IMR-90 (cell line): ENCODE measurements around the gene TBX15. TPM values are rescaled to one million over a fixed set of nuclear protein-coding genes. Genes with fewer than 3 reads are reported as not detected.

ENCODE experiments used
- ATAC-seq: fragments of 200-7000 bp; cut with Tn5 transposase; 2 replicates; pipeline ENCODE4 v1.9.1; 2020; ENCODE audit warnings: low read depth, mild to moderate bottlenecking, moderate library complexity
- BruUV-seq: library from RNA; stranded (reverse); fragments of 400-500 nt; replicated peaks from 2 replicates; lab custom pipeline; 2021; lab: Mats Ljungman, UMichigan
- CTCF ChIA-PET: fragments of 300-600 bp; formaldehyde crosslinking; extraction: SDS; loops from one replicate; lab custom pipeline; 2021; ENCODE audit warnings: antibody characterized with exemption; lab: Yijun Ruan, JAX
- POLR2A ChIA-PET: fragments of 300-600 bp; sonication (Branson Sonifier 250); formaldehyde crosslinking; loops from one replicate; lab custom pipeline; 2022; ENCODE audit warnings: antibody characterized with exemption; ENCODE audit not compliant: unreplicated experiment; lab: Charles Lee
- DNase-seq: peaks from one replicate; pipeline ENCODE4 v3.0.0; 2013
- H2AFZ ChIP-seq: replicated peaks from 2 replicates; pipeline ENCODE3; 2013; ENCODE audit warnings: low read length, mild to moderate bottlenecking; ENCODE audit not compliant: poor library complexity
- H2AK5ac ChIP-seq: 2 replicates; pipeline ENCODE4 v1.6.1; 2013; ENCODE audit warnings: low read depth, low read length, inconsistent platforms
- H2AK9ac ChIP-seq: replicated peaks from 2 replicates; pipeline ENCODE3; 2013; ENCODE audit warnings: mild to moderate bottlenecking, low read depth, low read length, moderate library complexity; ENCODE audit not compliant: poor library complexity
- H2BK120ac ChIP-seq: 2 replicates; pipeline ENCODE4 v1.6.1; 2013; ENCODE audit warnings: low read depth, low read length, inconsistent platforms
- H2BK15ac ChIP-seq: 3 replicates; pipeline ENCODE4 v1.6.1; 2013; ENCODE audit warnings: low read depth, low read length, inconsistent platforms
- H2BK20ac ChIP-seq: 2 replicates; pipeline ENCODE4 v1.6.1; 2013; ENCODE audit warnings: low read depth, mild to moderate bottlenecking, inconsistent platforms, low read length, moderate library complexity
- H2BK5ac ChIP-seq: 2 replicates; pipeline ENCODE4 v1.6.1; 2013; ENCODE audit warnings: mild to moderate bottlenecking, low read depth, low read length, inconsistent platforms; ENCODE audit not compliant: poor library complexity, severe bottlenecking
- H3K14ac ChIP-seq: replicated peaks from 2 replicates; pipeline ENCODE4 v1.6.1; 2013; ENCODE audit warnings: low read depth, low read length, inconsistent platforms
- H3K18ac ChIP-seq: 2 replicates; pipeline ENCODE4 v1.6.1; 2013; ENCODE audit warnings: low read depth, low read length, control low read depth
- H3K23ac ChIP-seq: 2 replicates; pipeline ENCODE4 v1.6.1; 2013; ENCODE audit warnings: low read depth, low read length, inconsistent platforms
- H3K27ac ChIP-seq: 2 replicates; pipeline ENCODE4 v1.5.1; 2013; ENCODE audit warnings: mild to moderate bottlenecking, control low read depth, low read length; ENCODE audit not compliant: insufficient read depth
- H3K27me3 ChIP-seq: 2 replicates; pipeline ENCODE4 v1.6.1; 2013; ENCODE audit warnings: low read length; ENCODE audit not compliant: control insufficient read depth, insufficient read depth
- H3K36me3 ChIP-seq: 2 replicates; pipeline ENCODE4 v1.6.1; 2013; ENCODE audit warnings: low read length, mixed read lengths; ENCODE audit not compliant: control insufficient read depth, insufficient read depth
- H3K4ac ChIP-seq: 2 replicates; pipeline ENCODE4 v1.6.1; 2013; ENCODE audit warnings: low read depth, low read length, inconsistent platforms
- H3K4me1 ChIP-seq: 2 replicates; pipeline ENCODE4 v1.6.1; 2013; ENCODE audit warnings: low read length, mixed read lengths; ENCODE audit not compliant: control insufficient read depth, insufficient read depth
- H3K4me2 ChIP-seq: 2 replicates; pipeline ENCODE4 v1.6.1; 2013; ENCODE audit warnings: low read depth, mild to moderate bottlenecking, control low read depth, low read length, moderate library complexity
- H3K4me3 ChIP-seq: 2 replicates; pipeline ENCODE4 v1.5.1; 2013; ENCODE audit warnings: low read depth, mild to moderate bottlenecking, control low read depth, low read length, moderate library complexity; ENCODE audit not compliant: insufficient read depth
- H3K56ac ChIP-seq: 2 replicates; pipeline ENCODE4 v1.6.1; 2013; ENCODE audit warnings: low read length, inconsistent platforms; ENCODE audit not compliant: insufficient read depth; ENCODE audit errors: extremely low read depth
- H3K79me1 ChIP-seq, 2 experiments: 2 replicates each; pipeline ENCODE4 v1.6.1; 2013; ENCODE audit warnings: low read length in 2 of 2, inconsistent platforms in 1 of 2, low read depth in 1 of 2
- H3K9ac ChIP-seq: 2 replicates; pipeline ENCODE4 v1.6.1; 2013; ENCODE audit warnings: low read depth, low read length, control low read depth
- H3K9me1 ChIP-seq: 2 replicates; pipeline ENCODE4 v1.6.1; 2013; ENCODE audit warnings: low read length, inconsistent platforms; ENCODE audit not compliant: insufficient read depth
- H3K9me3 ChIP-seq: 2 replicates; pipeline ENCODE4 v1.6.1; 2013; ENCODE audit warnings: low read length; ENCODE audit not compliant: control insufficient read depth, insufficient read depth
- H4K20me1 ChIP-seq: 2 replicates; pipeline ENCODE4 v1.6.1; 2013; ENCODE audit warnings: low read length, inconsistent platforms; ENCODE audit not compliant: insufficient read depth
- H4K5ac ChIP-seq: 2 replicates; pipeline ENCODE4 v1.6.1; 2013; ENCODE audit warnings: mild to moderate bottlenecking, low read depth, low read length, control low read depth
- H4K8ac ChIP-seq, 2 experiments: 2 replicates each; pipeline ENCODE4 v1.6.1; 2013; ENCODE audit warnings: low read depth in 2 of 2, low read length in 2 of 2, control low read depth in 1 of 2, inconsistent platforms in 1 of 2
- H4K91ac ChIP-seq: 2 replicates; pipeline ENCODE4 v1.6.1; 2013; ENCODE audit warnings: low read depth, low read length, inconsistent platforms; ENCODE audit not compliant: insufficient read depth
- ELK1 ChIP-seq: fragments of 150-350 bp; IDR thresholded peaks from 2 replicates; pipeline ENCODE4 v1.6.1; 2016; ENCODE audit warnings: low read depth, mild to moderate bottlenecking, low read length, moderate library complexity, borderline replicate concordance
- WGBS, 2 experiments: methylation state at CpG; one replicate each; pipeline versions ENCODE4 v1.1.5 to v1.1.7; 2013; ENCODE audit warnings: missing lambda C conversion rate in 2 of 2; ENCODE audit not compliant: insufficient read length in 1 of 2; ENCODE audit errors: extremely low coverage in 2 of 2; 5-methylcytosine and 5-hydroxymethylcytosine counted together
- dilution Hi-C: fragments of 300-500 bp; cut with HindIII; formaldehyde crosslinking; loops from one replicate; pipeline ENCODE4 v1.14.3; 2018; ENCODE audit warnings: low sequenced_read_pairs; ENCODE audit not compliant: unreplicated experiment
- in situ Hi-C: fragments of 300-500 bp; cut with MboI; formaldehyde crosslinking; loops from 3 replicates; pipeline ENCODE4 v1.14.3; 2019; ENCODE audit warnings: low sequenced_read_pairs, inconsistent platforms, mixed read lengths
- intact Hi-C: fragments of 100-400 bp; cut with micrococcal nuclease; formaldehyde crosslinking; loops from 2 replicates; pipeline ENCODE4 v1.10.0; 2022
- polyA plus RNA-seq, 3 experiments: library from polyadenylated mRNA; depleted of rRNA; stranded (reverse); fragments of >200 nt; gene quantifications; 2 replicates each; pipeline ENCODE4 v1.2.3, GENCODE V29; 2012; ENCODE audit warnings: low replicate concordance in 1 of 3
- total RNA-seq: library from RNA; depleted of rRNA; stranded (reverse); fragments of >200 nt; gene quantifications from 2 replicates; pipeline ENCODE4 v1.2.3, GENCODE V29; 2012

TBX15 gene
- total and polyA plus RNA-seq, 2 of the 4 experiments (the other 2 are of a cell fraction), result not detected

GRCh38 chr1:118859999-118860398 lies 128.1 kb downstream of the TBX15 start:
- no CpG with 5 or more reads among the region's 3 CpGs for WGBS, 2 experiments
- no peak overlapping the region for H3K27ac ChIP-seq
- H4K8ac ChIP-seq, result no peak overlapping the region
- no peaks in the 10 kb centered on the region for H3K9me3 ChIP-seq
- POLR2A ChIA-PET, result no interaction called here
- no peak overlapping the region for H3K56ac ChIP-seq
- no peak overlapping the region for H3K9ac ChIP-seq
- ATAC-seq (no peak), DNase-seq (no peak)
- no peaks in the 10 kb centered on the region for H3K27me3 ChIP-seq
- no peak overlapping the region for H3K4ac ChIP-seq
- in situ Hi-C loops (no loop called here), intact Hi-C loops (no loop called here), dilution Hi-C loops (no loop called here)
- no peak overlapping the region for H2AK5ac ChIP-seq
- H3K14ac ChIP-seq, result no peak overlapping the region
- CTCF ChIA-PET, result no interaction called here
- no peaks in the 10 kb centered on the region for H4K20me1 ChIP-seq
- H3K4me2 ChIP-seq, result no peak overlapping the region
- no peaks in the 10 kb centered on the region for H3K36me3 ChIP-seq
- H2AFZ ChIP-seq, result no peak overlapping the region
- H3K23ac ChIP-seq, result no peak overlapping the region
- H2AK9ac ChIP-seq, result no peak overlapping the region
- H2BK15ac ChIP-seq, result no peak overlapping the region
- H4K91ac ChIP-seq, result no peak overlapping the region
- H3K4me3 ChIP-seq, result no peak overlapping the region
- no peak overlapping the region for H2BK20ac ChIP-seq
- H3K18ac ChIP-seq, result no peak overlapping the region
- H3K79me1 ChIP-seq, result no peaks in the 10 kb centered on the region
- TF ChIP-seq ELK1, result no peak
- no peak overlapping the region for H4K5ac ChIP-seq
- no peaks in the 10 kb centered on the region for H3K9me1 ChIP-seq
- no peak overlapping the region for H2BK5ac ChIP-seq
- BruUV-seq, result no TSS peak
- no peaks in the 10 kb centered on the region for H3K4me1 ChIP-seq
- no peak overlapping the region for H2BK120ac ChIP-seq
